OCI-LY1 (cell line): ENCODE measurements around the gene TRABD2A.
A peak's percentile ranks its signal among the peaks of the same experiment; 100 is the strongest.

Experiments used
- H2AFZ ChIP-seq: fragments of 200-600 bp; sonication (generic), shearing (Covaris generic); 2 replicates; pipeline ENCODE4 v1.6.0; 2014; ENCODE audit warnings: antibody characterized with exemption, mild to moderate bottlenecking, low read length
- H3F3A ChIP-seq: fragments of 200-600 bp; sonication (generic), shearing (Covaris generic); 2 replicates; pipeline ENCODE4 v1.6.0; 2014; ENCODE audit warnings: mild to moderate bottlenecking, antibody characterized with exemption, low read length, moderate library complexity; ENCODE audit not compliant: insufficient read depth
- H3K27ac ChIP-seq: fragments of 200-600 bp; sonication (generic); 2 replicates; pipeline ENCODE4 v1.5.1; 2014; ENCODE audit warnings: low read length, mixed run types, mild to moderate bottlenecking, low read depth; ENCODE audit not compliant: poor library complexity, severe bottlenecking
- H3K27me3 ChIP-seq: fragments of 200-600 bp; sonication (generic); 2 replicates; pipeline ENCODE4 v1.6.0; 2014; ENCODE audit warnings: antibody characterized with exemption, mild to moderate bottlenecking, low read length, moderate library complexity; ENCODE audit not compliant: insufficient read depth
- H3K36me3 ChIP-seq: fragments of 200-600 bp; sonication (generic); 2 replicates; pipeline ENCODE4 v1.6.1; 2014; ENCODE audit warnings: mild to moderate bottlenecking, antibody characterized with exemption, low read length, moderate library complexity, mixed read lengths; ENCODE audit not compliant: insufficient read depth
- H3K4me1 ChIP-seq: fragments of 200-600 bp; sonication (generic); 2 replicates; pipeline ENCODE4 v1.5.1; 2014; ENCODE audit warnings: mild to moderate bottlenecking, low read length, moderate library complexity; ENCODE audit not compliant: insufficient read depth, severe bottlenecking
- H3K4me2 ChIP-seq: fragments of 200-600 bp; sonication (generic), shearing (Covaris generic); 2 replicates; pipeline ENCODE4 v1.6.1; 2014; ENCODE audit warnings: low read length
- H3K4me3 ChIP-seq: fragments of 200-600 bp; sonication (generic); 2 replicates; pipeline ENCODE4 v1.5.1; 2014; ENCODE audit warnings: low read length, low read depth, mild to moderate bottlenecking, mixed read lengths; ENCODE audit not compliant: poor library complexity, severe bottlenecking
- H3K79me2 ChIP-seq: fragments of 200-600 bp; shearing (Covaris generic); 2 replicates; pipeline ENCODE4 v1.6.1; 2016; ENCODE audit warnings: mixed run types, low read length, mixed read lengths; ENCODE audit not compliant: insufficient read depth
- H3K9ac ChIP-seq: fragments of 200-600 bp; sonication (generic), shearing (Covaris generic); 2 replicates; pipeline ENCODE4 v1.6.1; 2014; ENCODE audit warnings: mild to moderate bottlenecking, low read length, mixed read lengths
- H3K9me2 ChIP-seq: fragments of 200-600 bp; sonication (generic), shearing (Covaris generic); 2 replicates; pipeline ENCODE4 v1.6.1; 2014; ENCODE audit warnings: low read depth, mild to moderate bottlenecking, low read length, mixed read lengths
- H3K9me3 ChIP-seq: fragments of 200-600 bp; shearing (Covaris generic); 2 replicates; pipeline ENCODE4 v1.6.1; 2014; ENCODE audit warnings: low read length, mixed read lengths
- H4K20me1 ChIP-seq: fragments of 200-600 bp; sonication (generic), shearing (Covaris generic); 2 replicates; pipeline ENCODE4 v1.6.0; 2016; ENCODE audit warnings: mild to moderate bottlenecking, low read length; ENCODE audit not compliant: insufficient read depth
- EZH2 ChIP-seq: fragments of 200-600 bp; sonication (generic), shearing (Covaris generic); IDR thresholded peaks from 2 replicates; pipeline ENCODE4 v1.8.0; 2017; ENCODE audit warnings: borderline replicate concordance, mixed run types, mild to moderate bottlenecking, antibody characterized with exemption, low read length, moderate library complexity, mixed read lengths
- TF ChIP-seq, protein P1 (sequence below): fragments of 200-600 bp; sonication (generic), shearing (Covaris generic); IDR thresholded peaks from 2 replicates; pipeline ENCODE4 v1.5.1; 2017; ENCODE audit warnings: mild to moderate bottlenecking, antibody characterized with exemption, low read length, moderate library complexity, mixed read lengths

The TRABD2A gene

DNA sequence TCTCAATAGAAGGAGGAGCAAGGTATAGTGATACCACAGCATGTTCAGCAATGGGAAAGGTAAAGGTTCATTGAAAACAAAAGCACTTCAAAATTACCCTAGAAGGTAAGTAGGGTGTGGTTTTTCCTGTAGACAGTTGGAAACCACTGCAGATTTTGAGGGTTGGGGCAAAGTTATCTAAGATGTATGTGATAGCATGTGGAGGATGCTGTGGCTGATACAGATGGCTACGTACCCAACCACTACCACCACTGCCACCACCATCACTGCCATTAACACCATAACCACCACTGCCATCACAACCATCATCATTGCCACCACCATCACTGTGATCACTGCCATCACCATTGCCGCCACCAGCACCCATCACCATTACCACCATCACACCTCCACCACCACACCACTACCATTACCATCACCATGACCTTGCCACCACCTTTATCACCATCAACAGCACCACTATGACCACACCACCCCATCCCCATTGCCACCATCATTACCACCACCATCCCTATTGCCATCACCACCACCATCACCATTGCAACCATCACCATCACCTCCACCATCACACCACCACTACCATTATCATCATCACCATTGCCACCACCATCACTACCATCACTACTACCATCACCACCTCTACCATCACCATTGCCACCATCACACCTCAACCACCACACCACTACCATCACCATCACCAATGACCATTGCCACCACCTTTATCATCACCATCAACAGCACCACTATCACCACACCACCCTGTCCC is 28.2 kb upstream of the TRABD2A start:
- Histone ChIP-seq H3K9me2 (no peaks in the 10 kb centered on the region), H3K79me2 (0 out of 2 replicates have a peak, but pooled peaks cover 5% of the 10 kb centered on the region), H3K36me3 (peaks cover 9% of the 10 kb centered on the region; the same call in 1 of the 2 replicates), H3K9ac (no peak overlapping the region), H3K9me3 (no peaks in the 10 kb centered on the region), H3K27ac (no peak overlapping the region), H4K20me1 (no peaks in the 10 kb centered on the region), H3F3A (no peaks in the 10 kb centered on the region), H3K4me3 (no peak overlapping the region), H3K27me3 (no peaks in the 10 kb centered on the region), H2AFZ (no peak overlapping the region), H3K4me2 (no peak overlapping the region), H3K4me1 (peaks cover 17% of the 10 kb centered on the region)
- no peak for TF ChIP-seq EZH2
- TF ChIP-seq, protein P1, sequence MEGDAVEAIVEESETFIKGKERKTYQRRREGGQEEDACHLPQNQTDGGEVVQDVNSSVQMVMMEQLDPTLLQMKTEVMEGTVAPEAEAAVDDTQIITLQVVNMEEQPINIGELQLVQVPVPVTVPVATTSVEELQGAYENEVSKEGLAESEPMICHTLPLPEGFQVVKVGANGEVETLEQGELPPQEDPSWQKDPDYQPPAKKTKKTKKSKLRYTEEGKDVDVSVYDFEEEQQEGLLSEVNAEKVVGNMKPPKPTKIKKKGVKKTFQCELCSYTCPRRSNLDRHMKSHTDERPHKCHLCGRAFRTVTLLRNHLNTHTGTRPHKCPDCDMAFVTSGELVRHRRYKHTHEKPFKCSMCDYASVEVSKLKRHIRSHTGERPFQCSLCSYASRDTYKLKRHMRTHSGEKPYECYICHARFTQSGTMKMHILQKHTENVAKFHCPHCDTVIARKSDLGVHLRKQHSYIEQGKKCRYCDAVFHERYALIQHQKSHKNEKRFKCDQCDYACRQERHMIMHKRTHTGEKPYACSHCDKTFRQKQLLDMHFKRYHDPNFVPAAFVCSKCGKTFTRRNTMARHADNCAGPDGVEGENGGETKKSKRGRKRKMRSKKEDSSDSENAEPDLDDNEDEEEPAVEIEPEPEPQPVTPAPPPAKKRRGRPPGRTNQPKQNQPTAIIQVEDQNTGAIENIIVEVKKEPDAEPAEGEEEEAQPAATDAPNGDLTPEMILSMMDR: no peak

DNA sequence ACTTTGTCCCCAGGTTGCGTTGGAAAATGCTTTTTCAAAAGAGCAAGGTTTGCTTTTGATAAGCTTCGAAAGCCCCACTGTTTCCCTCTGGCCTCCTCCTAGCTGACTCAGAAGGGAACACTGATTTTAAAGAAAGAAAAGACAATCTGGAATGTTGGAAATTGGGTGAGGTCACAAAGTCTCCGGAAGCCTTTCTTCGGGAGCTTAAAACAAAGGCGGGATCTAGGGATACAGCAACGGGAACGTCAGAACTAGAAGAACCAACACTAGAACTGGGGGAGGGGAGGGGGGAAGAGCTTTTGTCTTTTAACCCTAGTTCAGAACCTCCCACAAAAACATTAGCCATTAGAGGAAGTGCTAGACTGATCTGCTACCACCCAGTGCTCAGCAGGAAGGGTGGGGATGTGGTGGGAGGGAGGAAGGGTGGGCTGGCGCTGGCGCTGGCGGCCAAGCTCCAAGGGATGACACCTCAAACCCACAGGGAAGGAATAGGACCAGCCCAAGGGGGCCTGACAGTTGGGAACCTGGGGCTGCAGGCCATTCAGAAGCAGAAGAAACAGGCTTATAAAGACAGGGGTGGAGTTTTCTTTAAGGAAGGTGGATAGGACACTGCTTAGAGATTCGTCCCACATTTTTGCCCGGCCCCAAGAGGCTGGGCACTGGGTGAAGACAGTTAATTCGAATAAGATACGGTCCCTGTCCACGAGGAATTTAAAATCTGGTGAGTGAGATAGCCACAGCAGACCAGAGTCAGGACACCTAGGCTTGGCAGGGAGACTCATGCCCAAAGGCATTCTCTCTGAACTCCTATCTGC is 26.2 kb upstream of the TRABD2A start:
- TF ChIP-seq EZH2: no peak
- TF ChIP-seq, protein P1: no peak
- no peaks in the 10 kb centered on the region for H3K9me3 ChIP-seq
- peaks cover 9% of the 10 kb centered on the region; the same call in 1 of the 2 replicates for H3K36me3 ChIP-seq
- H2AFZ ChIP-seq: no peak overlapping the region
- H3K4me1 ChIP-seq: peaks cover 17% of the 10 kb centered on the region
- H3K27ac ChIP-seq: peak overlapping the region; percentile 60
- no peaks in the 10 kb centered on the region for H3K9me2 ChIP-seq
- H3K4me3 ChIP-seq: peak overlapping the region; percentile 97
- H3K27me3 ChIP-seq: no peaks in the 10 kb centered on the region
- 0 out of 2 replicates have a peak, but pooled peaks cover 5% of the 10 kb centered on the region for H3K79me2 ChIP-seq
- no peaks in the 10 kb centered on the region for H3F3A ChIP-seq
- H3K4me2 ChIP-seq: peak overlapping the region; percentile 99
- peak overlapping the region; percentile 91 for H3K9ac ChIP-seq
- H4K20me1 ChIP-seq: no peaks in the 10 kb centered on the region

DNA sequence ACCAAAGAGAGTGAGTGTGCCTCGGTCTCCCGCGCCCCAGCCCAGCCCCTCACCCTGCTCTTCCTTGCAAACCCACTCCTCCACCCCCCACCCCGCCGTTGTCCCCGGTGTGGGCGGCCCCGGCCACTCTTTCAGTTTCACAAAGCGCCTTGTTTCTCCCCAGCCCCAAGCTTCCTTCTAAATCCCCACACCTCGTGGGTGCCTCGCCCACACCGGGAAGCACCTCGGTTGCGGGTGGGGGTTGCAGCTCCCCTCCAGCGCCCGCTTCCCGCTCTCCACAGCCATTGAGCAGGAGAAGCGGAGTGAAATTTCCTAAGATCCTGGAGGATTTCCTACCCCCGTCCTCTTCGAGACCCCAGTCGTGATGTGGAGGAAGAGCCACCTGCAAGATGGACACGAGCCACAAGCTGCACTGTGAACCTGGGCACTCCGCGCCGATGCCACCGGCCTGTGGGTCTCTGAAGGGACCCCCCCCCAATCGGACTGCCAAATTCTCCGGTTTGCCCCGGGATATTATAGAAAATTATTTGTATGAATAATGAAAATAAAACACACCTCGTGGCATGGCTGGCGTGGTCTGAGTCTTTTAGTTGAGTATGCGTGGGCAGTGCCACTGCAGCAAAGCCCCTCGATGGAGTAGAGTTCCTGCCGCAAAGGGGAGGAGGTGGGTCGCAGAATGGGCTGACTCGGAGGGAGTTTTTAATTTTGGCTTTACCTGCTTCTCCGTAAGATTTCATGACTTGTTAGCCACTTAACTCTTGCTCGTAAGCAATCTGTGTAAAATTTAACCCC is 25.4 kb upstream of the TRABD2A start:
- H3F3A ChIP-seq: no peaks in the 10 kb centered on the region
- no peak overlapping the region for H2AFZ ChIP-seq
- no peaks in the 10 kb centered on the region for H3K9me3 ChIP-seq
- H3K79me2 ChIP-seq: 0 out of 2 replicates have a peak, but pooled peaks cover 5% of the 10 kb centered on the region
- no peak for TF ChIP-seq EZH2
- TF ChIP-seq, protein P1: no peak
- peaks cover 9% of the 10 kb centered on the region; the same call in 1 of the 2 replicates for H3K36me3 ChIP-seq
- peak overlapping the region; percentile 99 for H3K4me2 ChIP-seq
- H3K27ac ChIP-seq: peak overlapping the region; percentile 60
- peak overlapping the region; percentile 91 for H3K9ac ChIP-seq
- H3K27me3 ChIP-seq: no peaks in the 10 kb centered on the region
- no peaks in the 10 kb centered on the region for H3K9me2 ChIP-seq
- peak overlapping the region; percentile 97 for H3K4me3 ChIP-seq
- no peaks in the 10 kb centered on the region for H4K20me1 ChIP-seq
- H3K4me1 ChIP-seq: peaks cover 17% of the 10 kb centered on the region
